ENCODE results near the gene RAP1GAP2.

- TF ChIP-seq CTCF (IDR thresholded peaks at IDR 0.05; ENCODE audit: low read length): no peak
- TF ChIP-seq EZH2phosphoT487 (IDR thresholded peaks at IDR 0.05; ENCODE audit: low read length): no peak
Observed at GRCh38 chr17:3017936-3018335, 221.7 kb downstream of the RAP1GAP2 start.

Measured in MM.1S (cell line).